GM19238 (cell line): ENCODE measurements around the gene ABI3BP.

Experiments
- DNase-seq: peaks from one replicate; pipeline ENCODE4 v3.0.0; 2011; ENCODE audit warnings: low spot score; ENCODE audit not compliant: insufficient read length

The ABI3BP gene

DNA sequence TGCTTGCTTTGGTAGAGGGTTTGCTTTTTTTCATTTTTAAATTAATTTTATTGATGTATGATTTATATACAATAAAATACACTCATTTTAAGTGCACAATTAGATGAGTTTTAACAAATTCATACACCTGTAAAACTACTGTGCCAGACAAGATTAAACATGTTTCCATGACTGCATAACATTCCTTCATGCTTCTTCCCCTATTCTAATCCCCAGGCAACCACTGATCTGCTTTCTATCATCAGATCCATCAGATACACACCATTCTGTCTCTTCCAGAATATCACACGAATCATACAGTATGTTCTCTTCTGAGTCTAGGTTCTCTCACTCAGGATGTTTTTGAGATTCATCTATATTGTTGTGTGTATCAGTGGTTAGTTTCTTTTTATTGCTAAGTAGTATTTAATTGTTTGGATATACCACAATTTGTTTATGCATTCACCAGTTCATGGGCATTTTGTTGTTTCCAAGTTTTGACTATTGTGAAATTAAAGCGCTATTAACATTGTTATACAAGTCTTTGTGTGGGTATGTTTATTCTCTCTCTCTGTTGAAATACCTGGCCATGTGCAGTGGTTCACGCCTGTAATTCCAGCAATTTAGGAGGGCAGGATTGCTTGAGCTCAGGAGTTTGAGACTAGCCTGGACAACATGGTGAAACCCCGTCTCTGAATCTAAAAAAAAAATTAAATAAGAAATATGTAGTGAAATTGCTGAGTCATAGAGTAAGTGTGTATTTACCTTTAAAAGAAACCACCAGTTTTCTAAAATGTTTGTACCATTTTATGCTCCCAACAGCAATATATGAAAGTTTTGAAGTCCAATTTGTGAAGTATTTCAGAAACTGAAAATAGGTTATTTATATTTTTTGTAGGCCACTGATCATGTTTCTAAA lies 290.9 kb downstream of the ABI3BP start:
- DNase-seq = no peak

DNA sequence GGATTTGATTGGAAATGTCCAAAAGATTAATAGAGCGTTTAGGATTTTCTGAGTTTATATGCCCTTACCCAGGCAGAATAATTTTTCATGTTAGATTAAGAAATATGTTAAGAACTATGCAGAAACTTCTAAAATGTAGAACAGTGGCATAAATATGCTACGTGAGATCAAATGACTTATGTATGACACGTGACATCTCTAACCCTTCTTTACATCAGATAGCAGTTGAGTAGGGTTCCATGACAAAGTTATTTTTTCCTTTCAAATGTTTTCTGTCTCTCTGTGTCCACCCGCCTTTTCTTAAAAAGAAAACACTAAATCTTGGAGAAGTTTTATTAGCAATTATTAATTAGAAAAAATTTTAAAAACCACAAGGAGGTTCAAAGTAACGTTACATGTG lies 292.5 kb downstream of the ABI3BP start:
- DNase-seq = no peak
